HEK293T (cell line): ENCODE results near the gene SSR2.

Experiments used
- CTCF ChIA-PET: fragments of 350-600 bp; formaldehyde crosslinking; extraction: SDS; loops from one replicate; lab custom pipeline; 2021; ENCODE audit warnings: antibody characterized with exemption, inconsistent platforms; lab: Yijun Ruan, JAX
- POLR2A ChIA-PET: fragments of 350-600 bp; formaldehyde crosslinking; extraction: SDS; loops from one replicate; lab custom pipeline; 2020; ENCODE audit warnings: antibody characterized with exemption, inconsistent platforms; lab: Yijun Ruan, JAX
- DNase-seq: peaks from one replicate; pipeline ENCODE4 v3.0.0; 2012; ENCODE audit warnings: mixed read lengths; ENCODE audit errors: extremely low spot score
- ARNT ChIP-seq: fragments of 450-650 bp; IDR thresholded peaks from 2 replicates; pipeline ENCODE4 v1.6.1; 2017; ENCODE audit warnings: mild to moderate bottlenecking
- BHLHE40 ChIP-seq: fragments of 450-650 bp; IDR thresholded peaks from 2 replicates; pipeline ENCODE4 v1.6.1; 2016; ENCODE audit warnings: mild to moderate bottlenecking, moderate library complexity, borderline replicate concordance
- CTBP1 ChIP-seq: fragments of 450-650 bp; IDR thresholded peaks from 2 replicates; pipeline ENCODE4 v1.6.1; 2016; ENCODE audit warnings: borderline replicate concordance
- ELF4 ChIP-seq: fragments of 450-650 bp; IDR thresholded peaks from 2 replicates; pipeline ENCODE4 v1.6.1; 2017; ENCODE audit warnings: antibody characterized with exemption
- FOXA1 ChIP-seq: fragments of 450-650 bp; IDR thresholded peaks from 2 replicates; pipeline ENCODE4 v1.6.1; 2016; ENCODE audit warnings: mild to moderate bottlenecking
- FOXK2 ChIP-seq: fragments of 450-650 bp; IDR thresholded peaks from 2 replicates; pipeline ENCODE4 v1.6.1; 2016; ENCODE audit warnings: mild to moderate bottlenecking
- FOXM1 ChIP-seq: fragments of 450-650 bp; IDR thresholded peaks from 2 replicates; pipeline ENCODE4 v1.6.1; 2017; ENCODE audit warnings: mild to moderate bottlenecking, borderline replicate concordance
- HDGF ChIP-seq: fragments of 450-650 bp; IDR thresholded peaks from 2 replicates; pipeline ENCODE4 v1.6.1; 2017; ENCODE audit warnings: antibody characterized with exemption, borderline replicate concordance
- L3MBTL2 ChIP-seq: fragments of 450-650 bp; conservative IDR thresholded peaks from 2 replicates; pipeline ENCODE4 v1.6.1; 2016; ENCODE audit warnings: mild to moderate bottlenecking
- LEF1 ChIP-seq: fragments of 450-650 bp; IDR thresholded peaks from 2 replicates; pipeline ENCODE4 v1.6.1; 2017; ENCODE audit warnings: mild to moderate bottlenecking, borderline replicate concordance
- NFRKB ChIP-seq: fragments of 450-650 bp; IDR thresholded peaks from 2 replicates; pipeline ENCODE4 v1.6.1; 2016; ENCODE audit warnings: mild to moderate bottlenecking, moderate library complexity
- PKNOX1 ChIP-seq: fragments of 450-650 bp; IDR thresholded peaks from 2 replicates; pipeline ENCODE4 v1.6.1; 2016
- SP1 ChIP-seq: fragments of 450-650 bp; IDR thresholded peaks from 2 replicates; pipeline ENCODE4 v1.6.1; 2017
- SUZ12 ChIP-seq: fragments of 450-650 bp; IDR thresholded peaks from 2 replicates; pipeline ENCODE4 v1.6.1; 2016; ENCODE audit warnings: mild to moderate bottlenecking
- TARDBP ChIP-seq: fragments of 450-650 bp; IDR thresholded peaks from 2 replicates; pipeline ENCODE4 v1.6.1; 2016
- ZNF384 ChIP-seq: fragments of 450-650 bp; IDR thresholded peaks from 2 replicates; pipeline ENCODE4 v1.6.1; 2016

Gene SSR2

GRCh38 chr1:155964193-155964592 lies 56.6 kb downstream of the SSR2 start:
- DNase-seq = no peak
- ChIA-PET POLR2A (no interaction called here), CTCF (no interaction called here)
- TF ChIP-seq SP1 = no peak
- TF ChIP-seq ZNF384 = no peak
- TF ChIP-seq ELF4 = no peak

GRCh38 chr1:155962599-155963211 lies 58.0 kb downstream of the SSR2 start:
- ChIA-PET CTCF (interaction anchor here (0.6 to 1.1 kb wide), 2 partner anchors 22 to 81 kb away, joined by 3 to 6 read pairs; no protein-coding TSS in a partner anchor), POLR2A (interaction anchor here (0.8 to 1.0 kb wide), 2 partner anchors 14 to 29 kb away, joined by 3 to 4 read pairs; no protein-coding TSS in a partner anchor)
- TF ChIP-seq HDGF = no peak
- no peak for TF ChIP-seq FOXK2
- TF ChIP-seq TARDBP = no peak
- no peak for TF ChIP-seq ELF4
- TF ChIP-seq PKNOX1 = no peak
- no peak for TF ChIP-seq SP1
- no peak for TF ChIP-seq CTBP1
- TF ChIP-seq BHLHE40 = no peak
- TF ChIP-seq LEF1 = no peak
- TF ChIP-seq ZNF384 = no peak
- TF ChIP-seq ARNT = no peak
- TF ChIP-seq SUZ12 = no peak
- TF ChIP-seq NFRKB = no peak
- TF ChIP-seq FOXA1 = no peak
- TF ChIP-seq FOXM1 = no peak
- no peak for DNase-seq

- CTCF ChIA-PET = interaction anchor here (1.1 kb wide), 1 partner anchor 22 kb away, joined by 6 read pairs; no protein-coding TSS in a partner anchor
- DNase-seq = no peak
- POLR2A ChIA-PET = interaction anchor here (0.8 kb wide), 1 partner anchor 28 kb away, joined by 3 read pairs; no protein-coding TSS in a partner anchor
- no peak for TF ChIP-seq HDGF
- TF ChIP-seq ZNF384 = no peak
- TF ChIP-seq FOXA1 = no peak
- TF ChIP-seq BHLHE40 = no peak
- TF ChIP-seq FOXK2 = no peak
- no peak for TF ChIP-seq PKNOX1
- no peak for TF ChIP-seq L3MBTL2
- no peak for TF ChIP-seq SUZ12
- TF ChIP-seq ARNT = no peak
- TF ChIP-seq FOXM1 = no peak
- TF ChIP-seq ELF4 = no peak
Measured at GRCh38 chr1:155961937-155962336, 58.8 kb downstream of the SSR2 start.

- CTCF ChIA-PET = interaction anchor here (0.6 kb wide), 1 partner anchor 715 kb away, joined by 3 read pairs; no protein-coding TSS in a partner anchor
- TF ChIP-seq LEF1 = no peak
- TF ChIP-seq SUZ12 = no peak
- no peak for TF ChIP-seq TARDBP
- TF ChIP-seq NFRKB = no peak
- no peak for TF ChIP-seq CTBP1
- TF ChIP-seq ZNF384 = no peak
- no peak for TF ChIP-seq BHLHE40
- TF ChIP-seq L3MBTL2 = no peak
- TF ChIP-seq FOXM1 = no peak
- no peak for TF ChIP-seq ELF4
- no peak for TF ChIP-seq FOXA1
- no peak for TF ChIP-seq PKNOX1
- no peak for TF ChIP-seq HDGF
- TF ChIP-seq SP1 = no peak
- TF ChIP-seq FOXK2 = no peak
- POLR2A ChIA-PET = interaction anchor here (1.0 kb wide), 1 partner anchor 23 kb away, joined by 5 read pairs; no protein-coding TSS in a partner anchor
- no peak for DNase-seq
Measured at GRCh38 chr1:155960081-155960745, 60.5 kb downstream of the SSR2 start.
